Activated CD8-positive, alpha-beta T cell treated with anti-CD3 and anti-CD28 coated beads for 36 hours (primary cell): ENCODE data around the gene INO80. TPM values are rescaled to one million over a fixed set of nuclear protein-coding genes. Genes with fewer than 3 reads are reported as not detected.

Experiments
- ATAC-seq: fragments of 200-7000 bp; cut with Tn5 transposase; one replicate; pipeline ENCODE4 v1.10.0; 2021; ENCODE audit warnings: mild to moderate bottlenecking, moderate library complexity
- CTCF ChIA-PET: fragments of 350-600 bp; sonication (Branson Sonifier 250); formaldehyde crosslinking; loops from one replicate; lab custom pipeline; 2021; ENCODE audit warnings: antibody characterized with exemption; lab: Charles Lee
- POLR2A ChIA-PET: fragments of 350-600 bp; sonication (Branson Sonifier 250); formaldehyde crosslinking; loops from one replicate; lab custom pipeline; 2021; ENCODE audit warnings: antibody characterized with exemption; lab: Charles Lee
- DNase-seq: peaks from one replicate; pipeline ENCODE4 v3.0.0-alpha.2; 2020
- H3K27ac Mint-ChIP-seq: one replicate; pipeline ENCODE4 v1.8.0; 2021; ENCODE audit warnings: mild to moderate bottlenecking, mixed read lengths
- H3K27me3 Mint-ChIP-seq: one replicate; pipeline ENCODE4 v1.8.0; 2021; ENCODE audit warnings: mixed read lengths
- H3K36me3 Mint-ChIP-seq: one replicate; pipeline ENCODE4 v1.8.0; 2021; ENCODE audit warnings: low read depth, mixed read lengths
- H3K4me1 Mint-ChIP-seq: one replicate; pipeline ENCODE4 v1.8.0; 2021; ENCODE audit warnings: low read depth, mixed read lengths
- H3K4me3 Mint-ChIP-seq: one replicate; pipeline ENCODE4 v1.8.0; 2021; ENCODE audit warnings: mild to moderate bottlenecking, moderate library complexity, mixed read lengths
- H3K9me3 Mint-ChIP-seq: one replicate; pipeline ENCODE4 v1.8.0; 2021; ENCODE audit warnings: mixed read lengths
- CTCF ChIP-seq: fragments of 200-600 bp; IDR thresholded peaks from one replicate; pipeline ENCODE4 v1.8.0; 2022; ENCODE audit warnings: antibody characterized with exemption, mild to moderate bottlenecking
- intact Hi-C: fragments of 100-400 bp; cut with micrococcal nuclease; formaldehyde crosslinking; loops from one replicate; pipeline ENCODE4 v1.10.0; 2022
- total RNA-seq, 2 experiments: library from RNA; stranded (reverse); gene quantifications; one replicate each; pipeline ENCODE4 v1.2.3, GENCODE V29; 2021

INO80 gene
- total RNA-seq, 2 experiments from 2014 or later: 19.1 to 20.2 TPM

GRCh38 chr15:40988156-40988555 is 127.9 kb downstream of the INO80 start:
- no peak for DNase-seq
- H3K36me3 Mint-ChIP-seq: peaks cover 61% of the 10 kb centered on the region
- intact Hi-C loops: no loop called here
- H3K27me3 Mint-ChIP-seq: no peaks in the 10 kb centered on the region
- no peak for ATAC-seq
- TF ChIP-seq CTCF: no peak
- no peaks in the 10 kb centered on the region for H3K9me3 Mint-ChIP-seq
- H3K4me1 Mint-ChIP-seq: peaks cover 23% of the 10 kb centered on the region
- CTCF ChIA-PET: interaction anchor here (0.7 kb wide), 1 partner anchor 10 kb away, joined by 3 read pairs; no protein-coding TSS in a partner anchor
- no peak overlapping the region for H3K27ac Mint-ChIP-seq
- POLR2A ChIA-PET: no interaction called here
- H3K4me3 Mint-ChIP-seq: no peak overlapping the region

- DNase-seq (no peak), ATAC-seq (no peak)
- intact Hi-C loops: no loop called here
- no peaks in the 10 kb centered on the region for H3K27me3 Mint-ChIP-seq
- ChIA-PET CTCF (no interaction called here), POLR2A (no interaction called here)
- peaks cover 21% of the 10 kb centered on the region for H3K4me1 Mint-ChIP-seq
- peaks cover 68% of the 10 kb centered on the region for H3K36me3 Mint-ChIP-seq
- no peak overlapping the region for H3K27ac Mint-ChIP-seq
- H3K4me3 Mint-ChIP-seq: no peak overlapping the region
- H3K9me3 Mint-ChIP-seq: no peaks in the 10 kb centered on the region
- no peak for TF ChIP-seq CTCF
Measured at GRCh38 chr15:40986820-40987219, 129.3 kb downstream of the INO80 start.

GRCh38 chr15:40985541-40986330 is 130.3 kb downstream of the INO80 start:
- no peak for ATAC-seq
- ChIA-PET CTCF (no interaction called here), POLR2A (no interaction called here)
- H3K9me3 Mint-ChIP-seq: no peaks in the 10 kb centered on the region
- peaks cover 63% of the 10 kb centered on the region for H3K36me3 Mint-ChIP-seq
- H3K4me3 Mint-ChIP-seq: no peak overlapping the region
- TF ChIP-seq CTCF: no peak
- peaks cover 12% of the 10 kb centered on the region for H3K4me1 Mint-ChIP-seq
- H3K27me3 Mint-ChIP-seq: no peaks in the 10 kb centered on the region
- DNase-seq: no peak
- intact Hi-C loops: no loop called here
- H3K27ac Mint-ChIP-seq: no peak overlapping the region

- ChIA-PET POLR2A (no interaction called here), CTCF (interaction anchor here (2.6 kb wide), 1 partner anchor 81 kb away, joined by 15 read pairs; no protein-coding TSS in a partner anchor)
- no peak overlapping the region for H3K27ac Mint-ChIP-seq
- peaks cover 57% of the 10 kb centered on the region for H3K36me3 Mint-ChIP-seq
- no peak for TF ChIP-seq CTCF
- no peaks in the 10 kb centered on the region for H3K9me3 Mint-ChIP-seq
- ATAC-seq (no peak), DNase-seq (no peak)
- H3K27me3 Mint-ChIP-seq: no peaks in the 10 kb centered on the region
- peaks cover 5% of the 10 kb centered on the region for H3K4me1 Mint-ChIP-seq
- H3K4me3 Mint-ChIP-seq: no peak overlapping the region
- intact Hi-C loops: no loop called here
Measured at GRCh38 chr15:40984964-40985363, 131.1 kb downstream of the INO80 start.

GRCh38 chr15:40984406-40984805 is 131.7 kb downstream of the INO80 start:
- Mint-ChIP-seq H3K27ac (no peak overlapping the region), H3K36me3 (peaks cover 57% of the 10 kb centered on the region), H3K4me3 (no peak overlapping the region), H3K9me3 (no peaks in the 10 kb centered on the region), H3K27me3 (no peaks in the 10 kb centered on the region), H3K4me1 (peaks cover 2% of the 10 kb centered on the region)
- ATAC-seq (no peak), DNase-seq (no peak)
- intact Hi-C loops: no loop called here
- no peak for TF ChIP-seq CTCF
- ChIA-PET POLR2A (interaction anchor here (0.7 kb wide), 1 partner anchor 8 kb away, joined by 3 read pairs; no protein-coding TSS in a partner anchor), CTCF (interaction anchor here (2.1 to 2.6 kb wide), 2 partner anchors 42 to 80 kb away, joined by 9 to 15 read pairs; no protein-coding TSS in a partner anchor)
